Measurements from ENCODE around the gene ACLY. TPM values are rescaled to one million over a fixed set of nuclear protein-coding genes. Genes with fewer than 3 reads are reported as not detected.

Gene ACLY
- total and polyA plus RNA-seq, 2 of the 13 experiments (the other 11 are each of a cell fraction or from before 2014, with no cell fraction given), result 111 to 218 TPM

DNA sequence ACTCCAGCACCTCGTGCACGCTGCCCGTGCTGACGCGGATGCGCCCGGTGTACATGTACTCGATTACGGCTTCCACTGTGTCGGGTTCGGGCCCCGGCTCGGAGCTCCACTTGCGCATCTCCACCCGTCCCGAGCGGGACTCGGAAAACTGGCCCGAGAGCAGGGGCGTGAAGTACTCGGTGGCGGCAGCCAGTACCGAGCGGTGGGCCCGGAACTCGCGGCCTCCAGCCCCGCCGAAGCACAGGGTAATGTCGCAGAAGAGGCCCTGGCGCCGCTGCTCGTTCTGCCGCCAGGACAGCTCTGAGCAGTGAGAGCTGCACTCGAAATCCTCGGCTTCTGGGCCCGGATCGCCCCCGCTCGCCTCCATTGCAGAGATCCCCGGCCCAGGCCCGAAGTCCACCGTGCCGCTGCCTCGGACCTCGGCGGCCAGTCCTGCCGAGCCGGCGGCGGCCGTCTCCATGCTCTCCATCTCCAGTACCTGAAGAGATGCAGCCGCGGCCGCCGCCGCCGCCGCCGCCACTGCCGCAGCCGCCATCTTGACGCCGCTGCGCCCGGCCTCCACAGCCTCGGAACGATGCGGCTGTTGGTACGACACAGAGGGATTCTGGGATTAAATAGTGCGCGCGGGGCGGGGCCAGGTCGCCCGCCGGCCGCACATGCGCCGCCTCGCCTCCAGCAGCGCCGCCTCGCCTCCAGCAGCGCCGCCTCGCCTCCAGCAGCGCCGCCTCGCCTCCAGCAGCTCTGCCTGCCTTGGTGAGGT is 53.7 kb downstream of the ACLY start, which contains the start of gene KLHL11 (continued):
- TF ChIP-seq, protein P1, sequence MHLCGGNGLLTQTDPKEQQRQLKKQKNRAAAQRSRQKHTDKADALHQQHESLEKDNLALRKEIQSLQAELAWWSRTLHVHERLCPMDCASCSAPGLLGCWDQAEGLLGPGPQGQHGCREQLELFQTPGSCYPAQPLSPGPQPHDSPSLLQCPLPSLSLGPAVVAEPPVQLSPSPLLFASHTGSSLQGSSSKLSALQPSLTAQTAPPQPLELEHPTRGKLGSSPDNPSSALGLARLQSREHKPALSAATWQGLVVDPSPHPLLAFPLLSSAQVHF (CRISPR knock-in tag; IDR thresholded peaks at IDR 0.05), result peak; percentile 60; the same call in 1 of the 2 replicates
- TF ChIP-seq YEATS4 (CRISPR knock-in tag; IDR thresholded peaks at IDR 0.05; ENCODE audit: borderline replicate concordance) (peak; percentile 84), SMC3 (IDR thresholded peaks at IDR 0.05; ENCODE audit: low read length) (no peak), SPEN (CRISPR knock-in tag; IDR thresholded peaks at IDR 0.05; ENCODE audit: low read depth) (peak; percentile 61), ZNF749 (CRISPR knock-in tag; IDR thresholded peaks at IDR 0.05; ENCODE audit: borderline replicate concordance) (peak; percentile 82; the same call in 1 of the 2 replicates), MTA3 (CRISPR knock-in tag; IDR thresholded peaks at IDR 0.05) (no peak), ZBTB8A (CRISPR knock-in tag; IDR thresholded peaks at IDR 0.05; ENCODE audit: borderline replicate concordance, low read depth) (peak; percentile 76; the same call in 1 of the 2 replicates), ZNF263 (CRISPR knock-in tag; IDR thresholded peaks at IDR 0.05) (no peak), ATF7 (IDR thresholded peaks at IDR 0.05) (no peak), ATF7 (CRISPR knock-in tag; IDR thresholded peaks at IDR 0.05) (0 out of 2 replicates have a peak, but pooled peaks have one; percentile 64), ZNF891 (CRISPR knock-in tag; IDR thresholded peaks at IDR 0.05) (peak; percentile 79; the same call in 1 of the 2 replicates), PITX1 (CRISPR knock-in tag; IDR thresholded peaks at IDR 0.05) (peak; percentile 81; the same call in 1 of the 2 replicates), ZNF616 (CRISPR knock-in tag; IDR thresholded peaks at IDR 0.05; ENCODE audit: low read depth) (peak; percentile 74; the same call in 1 of the 2 replicates), SIN3A (IDR thresholded peaks at IDR 0.05; ENCODE audit: borderline replicate concordance, low read depth, low read length) (peak; percentile 87; the same call in 1 of the 2 replicates)
- TF ChIP-seq, protein P2, sequence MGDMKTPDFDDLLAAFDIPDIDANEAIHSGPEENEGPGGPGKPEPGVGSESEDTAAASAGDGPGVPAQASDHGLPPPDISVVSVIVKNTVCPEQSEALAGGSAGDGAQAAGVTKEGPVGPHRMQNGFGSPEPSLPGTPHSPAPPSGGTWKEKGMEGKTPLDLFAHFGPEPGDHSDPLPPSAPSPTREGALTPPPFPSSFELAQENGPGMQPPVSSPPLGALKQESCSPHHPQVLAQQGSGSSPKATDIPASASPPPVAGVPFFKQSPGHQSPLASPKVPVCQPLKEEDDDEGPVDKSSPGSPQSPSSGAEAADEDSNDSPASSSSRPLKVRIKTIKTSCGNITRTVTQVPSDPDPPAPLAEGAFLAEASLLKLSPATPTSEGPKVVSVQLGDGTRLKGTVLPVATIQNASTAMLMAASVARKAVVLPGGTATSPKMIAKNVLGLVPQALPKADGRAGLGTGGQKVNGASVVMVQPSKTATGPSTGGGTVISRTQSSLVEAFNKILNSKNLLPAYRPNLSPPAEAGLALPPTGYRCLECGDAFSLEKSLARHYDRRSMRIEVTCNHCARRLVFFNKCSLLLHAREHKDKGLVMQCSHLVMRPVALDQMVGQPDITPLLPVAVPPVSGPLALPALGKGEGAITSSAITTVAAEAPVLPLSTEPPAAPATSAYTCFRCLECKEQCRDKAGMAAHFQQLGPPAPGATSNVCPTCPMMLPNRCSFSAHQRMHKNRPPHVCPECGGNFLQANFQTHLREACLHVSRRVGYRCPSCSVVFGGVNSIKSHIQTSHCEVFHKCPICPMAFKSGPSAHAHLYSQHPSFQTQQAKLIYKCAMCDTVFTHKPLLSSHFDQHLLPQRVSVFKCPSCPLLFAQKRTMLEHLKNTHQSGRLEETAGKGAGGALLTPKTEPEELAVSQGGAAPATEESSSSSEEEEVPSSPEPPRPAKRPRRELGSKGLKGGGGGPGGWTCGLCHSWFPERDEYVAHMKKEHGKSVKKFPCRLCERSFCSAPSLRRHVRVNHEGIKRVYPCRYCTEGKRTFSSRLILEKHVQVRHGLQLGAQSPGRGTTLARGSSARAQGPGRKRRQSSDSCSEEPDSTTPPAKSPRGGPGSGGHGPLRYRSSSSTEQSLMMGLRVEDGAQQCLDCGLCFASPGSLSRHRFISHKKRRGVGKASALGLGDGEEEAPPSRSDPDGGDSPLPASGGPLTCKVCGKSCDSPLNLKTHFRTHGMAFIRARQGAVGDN (CRISPR knock-in tag; IDR thresholded peaks at IDR 0.05), result peak; percentile 96
- TF ChIP-seq, protein P3, sequence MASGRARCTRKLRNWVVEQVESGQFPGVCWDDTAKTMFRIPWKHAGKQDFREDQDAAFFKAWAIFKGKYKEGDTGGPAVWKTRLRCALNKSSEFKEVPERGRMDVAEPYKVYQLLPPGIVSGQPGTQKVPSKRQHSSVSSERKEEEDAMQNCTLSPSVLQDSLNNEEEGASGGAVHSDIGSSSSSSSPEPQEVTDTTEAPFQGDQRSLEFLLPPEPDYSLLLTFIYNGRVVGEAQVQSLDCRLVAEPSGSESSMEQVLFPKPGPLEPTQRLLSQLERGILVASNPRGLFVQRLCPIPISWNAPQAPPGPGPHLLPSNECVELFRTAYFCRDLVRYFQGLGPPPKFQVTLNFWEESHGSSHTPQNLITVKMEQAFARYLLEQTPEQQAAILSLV (CRISPR knock-in tag; IDR thresholded peaks at IDR 0.05; ENCODE audit: borderline replicate concordance), result peak; percentile 43
- TF ChIP-seq, protein P4, sequence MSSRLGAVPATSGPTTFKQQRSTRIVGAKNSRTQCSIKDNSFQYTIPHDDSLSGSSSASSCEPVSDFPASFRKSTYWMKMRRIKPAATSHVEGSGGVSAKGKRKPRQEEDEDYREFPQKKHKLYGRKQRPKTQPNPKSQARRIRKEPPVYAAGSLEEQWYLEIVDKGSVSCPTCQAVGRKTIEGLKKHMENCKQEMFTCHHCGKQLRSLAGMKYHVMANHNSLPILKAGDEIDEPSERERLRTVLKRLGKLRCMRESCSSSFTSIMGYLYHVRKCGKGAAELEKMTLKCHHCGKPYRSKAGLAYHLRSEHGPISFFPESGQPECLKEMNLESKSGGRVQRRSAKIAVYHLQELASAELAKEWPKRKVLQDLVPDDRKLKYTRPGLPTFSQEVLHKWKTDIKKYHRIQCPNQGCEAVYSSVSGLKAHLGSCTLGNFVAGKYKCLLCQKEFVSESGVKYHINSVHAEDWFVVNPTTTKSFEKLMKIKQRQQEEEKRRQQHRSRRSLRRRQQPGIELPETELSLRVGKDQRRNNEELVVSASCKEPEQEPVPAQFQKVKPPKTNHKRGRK (CRISPR knock-in tag; IDR thresholded peaks at IDR 0.05), result 0 out of 2 replicates have a peak, but pooled peaks have one; percentile 19
- TF ChIP-seq, protein P5, sequence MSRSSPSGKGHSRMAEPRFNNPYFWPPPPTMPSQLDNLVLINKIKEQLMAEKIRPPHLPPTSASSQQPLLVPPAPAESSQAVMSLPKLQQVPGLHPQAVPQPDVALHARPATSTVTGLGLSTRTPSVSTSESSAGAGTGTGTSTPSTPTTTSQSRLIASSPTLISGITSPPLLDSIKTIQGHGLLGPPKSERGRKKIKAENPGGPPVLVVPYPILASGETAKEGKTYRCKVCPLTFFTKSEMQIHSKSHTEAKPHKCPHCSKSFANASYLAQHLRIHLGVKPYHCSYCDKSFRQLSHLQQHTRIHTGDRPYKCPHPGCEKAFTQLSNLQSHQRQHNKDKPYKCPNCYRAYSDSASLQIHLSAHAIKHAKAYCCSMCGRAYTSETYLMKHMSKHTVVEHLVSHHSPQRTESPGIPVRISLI (CRISPR knock-in tag; IDR thresholded peaks at IDR 0.05; ENCODE audit: borderline replicate concordance), result peak; percentile 47; the same call in 1 of the 2 replicates
- TF ChIP-seq, protein P6, sequence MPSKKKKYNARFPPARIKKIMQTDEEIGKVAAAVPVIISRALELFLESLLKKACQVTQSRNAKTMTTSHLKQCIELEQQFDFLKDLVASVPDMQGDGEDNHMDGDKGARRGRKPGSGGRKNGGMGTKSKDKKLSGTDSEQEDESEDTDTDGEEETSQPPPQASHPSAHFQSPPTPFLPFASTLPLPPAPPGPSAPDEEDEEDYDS (CRISPR knock-in tag; IDR thresholded peaks at IDR 0.05), result peak; percentile 95

All from HepG2 (cell line).